WTC11 (cell line): Measurements from ENCODE around the gene FILIP1L. TPM values are rescaled to one million over a fixed set of nuclear protein-coding genes. Genes with fewer than 3 reads are reported as not detected.

Source experiments
- ATAC-seq: fragments of 200-7000 bp; cut with Tn5 transposase; 2 replicates; pipeline ENCODE4 v1.10.0; 2021; ENCODE audit warnings: mild to moderate bottlenecking, moderate library complexity
- CTCF ChIA-PET: fragments of 300-600 bp; sonication (Branson Sonifier 250); formaldehyde crosslinking; loops from one replicate; lab custom pipeline; 2021; ENCODE audit warnings: antibody characterized with exemption; lab: Charles Lee
- POLR2A ChIA-PET: fragments of 350-600 bp; sonication (Branson Sonifier 250); formaldehyde crosslinking; loops from one replicate; lab custom pipeline; 2021; ENCODE audit warnings: antibody characterized with exemption; lab: Charles Lee
- DNase-seq: peaks from one replicate; pipeline ENCODE4 v3.0.0; 2021; ENCODE audit warnings: low spot score
- H3K27ac Mint-ChIP-seq: 2 replicates; pipeline ENCODE4 v1.8.0; 2021; ENCODE audit warnings: mixed read lengths
- H3K27me3 Mint-ChIP-seq: 2 replicates; pipeline ENCODE4 v1.8.0; 2021; ENCODE audit warnings: low read depth, mild to moderate bottlenecking, moderate library complexity, mixed read lengths
- H3K36me3 Mint-ChIP-seq: 2 replicates; pipeline ENCODE4 v1.8.0; 2021; ENCODE audit warnings: mixed read lengths
- H3K4me1 Mint-ChIP-seq: 2 replicates; pipeline ENCODE4 v1.8.0; 2022; ENCODE audit warnings: mixed read lengths
- H3K4me3 Mint-ChIP-seq: 2 replicates; pipeline ENCODE4 v1.8.0; 2021; ENCODE audit warnings: mild to moderate bottlenecking, moderate library complexity, mixed read lengths
- H3K9me3 Mint-ChIP-seq: 2 replicates; pipeline ENCODE4 v1.8.0; 2021; ENCODE audit warnings: mixed read lengths
- ATF3 ChIP-seq: sonication (generic); formaldehyde crosslinking; conservative IDR thresholded peaks from 2 replicates; pipeline ENCODE4 v1.8.1; 2022; ENCODE audit warnings: mild to moderate bottlenecking, missing genetic modification reagents
- CREB1 ChIP-seq: sonication (generic); formaldehyde crosslinking; IDR thresholded peaks from 2 replicates; pipeline ENCODE4 v1.8.0; 2023; ENCODE audit warnings: mild to moderate bottlenecking, missing genetic modification reagents
- CREM ChIP-seq: sonication (generic); formaldehyde crosslinking; IDR thresholded peaks from 2 replicates; pipeline ENCODE4 v1.8.1; 2022; ENCODE audit warnings: mild to moderate bottlenecking, missing genetic modification reagents, moderate library complexity
- ERG ChIP-seq: fragments of 250-450 bp; sonication (Bioruptor Pico); IDR thresholded peaks from 2 replicates; pipeline ENCODE4 v1.8.0; 2021; ENCODE audit warnings: mild to moderate bottlenecking
- ETV6 ChIP-seq: sonication (generic); formaldehyde crosslinking; IDR thresholded peaks from 2 replicates; pipeline ENCODE4 v1.8.1; 2022; ENCODE audit warnings: mild to moderate bottlenecking, missing genetic modification reagents
- GABPB1 ChIP-seq: sonication (generic); formaldehyde crosslinking; IDR thresholded peaks from 2 replicates; pipeline ENCODE4 v1.8.1; 2023; ENCODE audit warnings: mild to moderate bottlenecking, missing genetic modification reagents
- GRHL2 ChIP-seq: fragments of 250-450 bp; sonication (Bioruptor Pico); IDR thresholded peaks from 2 replicates; pipeline ENCODE4 v1.8.0; 2022; ENCODE audit warnings: mild to moderate bottlenecking, moderate library complexity; ENCODE audit not compliant: insufficient replicate concordance, severe bottlenecking
- MAX ChIP-seq: sonication (generic); formaldehyde crosslinking; IDR thresholded peaks from 2 replicates; pipeline ENCODE4 v1.8.0; 2022; ENCODE audit warnings: mild to moderate bottlenecking, missing genetic modification reagents
- NFYB ChIP-seq: sonication (generic); formaldehyde crosslinking; conservative IDR thresholded peaks from 2 replicates; pipeline ENCODE4 v1.8.0; 2022; ENCODE audit warnings: low read depth, missing genetic modification reagents
- NR3C1 ChIP-seq: sonication (generic); formaldehyde crosslinking; conservative IDR thresholded peaks from 2 replicates; pipeline ENCODE4 v1.8.1; 2023; ENCODE audit warnings: low read depth, mild to moderate bottlenecking, missing genetic modification reagents
- PRDM15 ChIP-seq: sonication (generic); formaldehyde crosslinking; IDR thresholded peaks from 2 replicates; pipeline ENCODE4 v1.8.0; 2022; ENCODE audit warnings: missing genetic modification reagents
- RORB ChIP-seq: fragments of 250-450 bp; sonication (Bioruptor Pico); IDR thresholded peaks from 2 replicates; pipeline ENCODE4 v1.9.0; 2021; ENCODE audit warnings: mild to moderate bottlenecking
- SP1 ChIP-seq: sonication (generic); formaldehyde crosslinking; conservative IDR thresholded peaks from 2 replicates; pipeline ENCODE4 v1.8.1; 2022; ENCODE audit warnings: missing genetic modification reagents
- ZBTB43 ChIP-seq: sonication (generic); formaldehyde crosslinking; IDR thresholded peaks from 2 replicates; pipeline ENCODE4 v1.8.1; 2023; ENCODE audit warnings: mild to moderate bottlenecking, missing genetic modification reagents
- ZNF396 ChIP-seq: fragments of 250-450 bp; sonication (Bioruptor Pico); IDR thresholded peaks from 2 replicates; pipeline ENCODE4 v1.8.0; 2021; ENCODE audit warnings: mild to moderate bottlenecking, moderate library complexity, borderline replicate concordance
- total RNA-seq: library from RNA; stranded (reverse); gene quantifications from 3 replicates; pipeline ENCODE4 v1.2.3, GENCODE V29; 2021
- TF ChIP-seq, protein P1 (sequence below): sonication (generic); formaldehyde crosslinking; IDR thresholded peaks from 2 replicates; pipeline ENCODE4 v1.8.1; 2023; ENCODE audit warnings: mild to moderate bottlenecking, missing genetic modification reagents, moderate library complexity
- TF ChIP-seq, protein P2 (sequence below): sonication (generic); formaldehyde crosslinking; IDR thresholded peaks from 2 replicates; pipeline ENCODE4 v1.8.0; 2023; ENCODE audit warnings: mild to moderate bottlenecking, missing genetic modification reagents
- TF ChIP-seq, protein P3 (sequence below): sonication (generic); formaldehyde crosslinking; IDR thresholded peaks from 2 replicates; pipeline ENCODE4 v1.8.1; 2022; ENCODE audit warnings: mild to moderate bottlenecking, missing genetic modification reagents, moderate library complexity, borderline replicate concordance

Gene FILIP1L
- total RNA-seq, 1 experiment from 2014 or later: 0.17 TPM

DNA sequence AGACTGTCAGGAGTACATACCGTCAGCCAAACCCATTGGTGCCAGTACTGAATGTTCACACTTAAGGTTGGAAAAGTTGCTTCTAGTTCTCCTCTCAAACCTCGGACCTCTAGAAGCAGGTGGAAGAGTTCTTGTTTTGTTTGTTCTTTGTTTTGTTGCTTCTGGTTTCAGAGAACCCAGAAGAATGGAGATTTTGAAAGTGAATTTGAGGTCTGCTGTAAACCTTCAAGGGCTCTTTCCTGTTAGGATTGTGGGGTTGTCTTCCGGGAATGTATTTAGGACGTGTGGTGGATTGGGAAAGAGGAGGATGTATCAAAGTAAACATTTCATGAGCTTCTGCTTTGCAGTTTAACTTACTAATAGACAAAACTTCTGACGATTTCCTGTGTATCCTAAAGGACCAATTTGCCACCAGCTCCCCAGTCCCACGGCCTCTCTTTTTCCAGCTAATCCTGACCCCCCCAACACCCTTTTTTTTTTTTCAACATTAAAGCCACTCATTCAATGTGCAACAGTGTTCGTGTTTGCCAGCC, 50.3 kb downstream of the FILIP1L start:
- peak overlapping the region; percentile 52; the same call in 1 of the 2 replicates for H3K27ac Mint-ChIP-seq
- POLR2A ChIA-PET: no interaction called here
- H3K4me3 Mint-ChIP-seq: no peak overlapping the region
- no peak for DNase-seq
- H3K9me3 Mint-ChIP-seq: no peaks in the 10 kb centered on the region
- TF ChIP-seq RORB (no peak), GABPB1 (CRISPR knock-in tag) (peak; percentile 51; the same call in 1 of the 2 replicates)
- ATAC-seq: no peak
- CTCF ChIA-PET: interaction anchor here (0.7 kb wide), 1 partner anchor 217 kb away, joined by 3 read pairs; no protein-coding TSS in a partner anchor
- no peaks in the 10 kb centered on the region for H3K27me3 Mint-ChIP-seq
- H3K36me3 Mint-ChIP-seq: no peaks in the 10 kb centered on the region
- H3K4me1 Mint-ChIP-seq: peaks cover 7% of the 10 kb centered on the region

GRCh38 chr3:100062665-100063064, 51.6 kb downstream of the FILIP1L start:
- Mint-ChIP-seq H3K27ac (no peak overlapping the region), H3K9me3 (no peaks in the 10 kb centered on the region)
- DNase-seq: no peak
- no peak for TF ChIP-seq MAX (CRISPR knock-in tag)
- TF ChIP-seq, protein P1, sequence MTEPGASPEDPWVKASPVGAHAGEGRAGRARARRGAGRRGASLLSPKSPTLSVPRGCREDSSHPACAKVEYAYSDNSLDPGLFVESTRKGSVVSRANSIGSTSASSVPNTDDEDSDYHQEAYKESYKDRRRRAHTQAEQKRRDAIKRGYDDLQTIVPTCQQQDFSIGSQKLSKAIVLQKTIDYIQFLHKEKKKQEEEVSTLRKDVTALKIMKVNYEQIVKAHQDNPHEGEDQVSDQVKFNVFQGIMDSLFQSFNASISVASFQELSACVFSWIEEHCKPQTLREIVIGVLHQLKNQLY: no peak
- TF ChIP-seq NR3C1 (CRISPR knock-in tag): no peak
- TF ChIP-seq ZBTB43: no peak
- no peak for TF ChIP-seq ETV6 (CRISPR knock-in tag)
- no peak for TF ChIP-seq ERG (CRISPR knock-in tag)
- TF ChIP-seq, all 79 proteins: peak for 0
- peaks cover 4% of the 10 kb centered on the region; the same call in 1 of the 2 replicates for H3K4me1 Mint-ChIP-seq
- no peaks in the 10 kb centered on the region for H3K27me3 Mint-ChIP-seq
- H3K4me3 Mint-ChIP-seq: no peak overlapping the region
- POLR2A ChIA-PET: interaction anchor here (0.6 to 0.7 kb wide), 3 partner anchors 112 to 199 kb away, joined by 3 read pairs; no protein-coding TSS in a partner anchor
- ATAC-seq: no peak
- CTCF ChIA-PET: no interaction called here
- no peaks in the 10 kb centered on the region for H3K36me3 Mint-ChIP-seq

GRCh38 chr3:100060685-100061484, 53.4 kb downstream of the FILIP1L start:
- ATAC-seq (no peak), DNase-seq (no peak)
- H3K27ac Mint-ChIP-seq: 0 out of 2 replicates have a peak overlapping the region, but pooled peaks have one; percentile 19
- H3K9me3 Mint-ChIP-seq: peaks cover 1% of the 10 kb centered on the region; the same call in 1 of the 2 replicates
- H3K36me3 Mint-ChIP-seq: no peaks in the 10 kb centered on the region
- H3K4me1 Mint-ChIP-seq: 0 out of 2 replicates have a peak, but pooled peaks cover 2% of the 10 kb centered on the region
- no peaks in the 10 kb centered on the region for H3K27me3 Mint-ChIP-seq
- CTCF ChIA-PET: interaction anchor here (0.9 to 1.6 kb wide), 2 partner anchors 8 to 218 kb away, joined by 3 to 5 read pairs; no protein-coding TSS in a partner anchor
- H3K4me3 Mint-ChIP-seq: no peak overlapping the region
- POLR2A ChIA-PET: no interaction called here
- TF ChIP-seq PRDM15 (CRISPR knock-in tag) (no peak), SP1 (CRISPR knock-in tag) (no peak), CREM (CRISPR knock-in tag) (no peak), ATF3 (CRISPR knock-in tag) (no peak), ZNF396 (CRISPR knock-in tag) (no peak), NFYB (CRISPR knock-in tag) (no peak), CREB1 (CRISPR knock-in tag) (no peak), GRHL2 (CRISPR knock-in tag) (no peak)
- TF ChIP-seq, protein P2, sequence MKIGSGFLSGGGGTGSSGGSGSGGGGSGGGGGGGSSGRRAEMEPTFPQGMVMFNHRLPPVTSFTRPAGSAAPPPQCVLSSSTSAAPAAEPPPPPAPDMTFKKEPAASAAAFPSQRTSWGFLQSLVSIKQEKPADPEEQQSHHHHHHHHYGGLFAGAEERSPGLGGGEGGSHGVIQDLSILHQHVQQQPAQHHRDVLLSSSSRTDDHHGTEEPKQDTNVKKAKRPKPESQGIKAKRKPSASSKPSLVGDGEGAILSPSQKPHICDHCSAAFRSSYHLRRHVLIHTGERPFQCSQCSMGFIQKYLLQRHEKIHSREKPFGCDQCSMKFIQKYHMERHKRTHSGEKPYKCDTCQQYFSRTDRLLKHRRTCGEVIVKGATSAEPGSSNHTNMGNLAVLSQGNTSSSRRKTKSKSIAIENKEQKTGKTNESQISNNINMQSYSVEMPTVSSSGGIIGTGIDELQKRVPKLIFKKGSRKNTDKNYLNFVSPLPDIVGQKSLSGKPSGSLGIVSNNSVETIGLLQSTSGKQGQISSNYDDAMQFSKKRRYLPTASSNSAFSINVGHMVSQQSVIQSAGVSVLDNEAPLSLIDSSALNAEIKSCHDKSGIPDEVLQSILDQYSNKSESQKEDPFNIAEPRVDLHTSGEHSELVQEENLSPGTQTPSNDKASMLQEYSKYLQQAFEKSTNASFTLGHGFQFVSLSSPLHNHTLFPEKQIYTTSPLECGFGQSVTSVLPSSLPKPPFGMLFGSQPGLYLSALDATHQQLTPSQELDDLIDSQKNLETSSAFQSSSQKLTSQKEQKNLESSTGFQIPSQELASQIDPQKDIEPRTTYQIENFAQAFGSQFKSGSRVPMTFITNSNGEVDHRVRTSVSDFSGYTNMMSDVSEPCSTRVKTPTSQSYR: no peak
- TF ChIP-seq, protein P3, sequence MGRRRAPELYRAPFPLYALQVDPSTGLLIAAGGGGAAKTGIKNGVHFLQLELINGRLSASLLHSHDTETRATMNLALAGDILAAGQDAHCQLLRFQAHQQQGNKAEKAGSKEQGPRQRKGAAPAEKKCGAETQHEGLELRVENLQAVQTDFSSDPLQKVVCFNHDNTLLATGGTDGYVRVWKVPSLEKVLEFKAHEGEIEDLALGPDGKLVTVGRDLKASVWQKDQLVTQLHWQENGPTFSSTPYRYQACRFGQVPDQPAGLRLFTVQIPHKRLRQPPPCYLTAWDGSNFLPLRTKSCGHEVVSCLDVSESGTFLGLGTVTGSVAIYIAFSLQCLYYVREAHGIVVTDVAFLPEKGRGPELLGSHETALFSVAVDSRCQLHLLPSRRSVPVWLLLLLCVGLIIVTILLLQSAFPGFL: no peak
